Keratinocyte (primary cell): Measurements from ENCODE around the gene HIRA. TPM values are rescaled to one million over a fixed set of nuclear protein-coding genes. Genes with fewer than 3 reads are reported as not detected.
"Not testable (repeated sequence)": the region's sequence is repeated elsewhere in the genome, so short reads cannot be mapped to it uniquely, and the experiment has no call there.

Source experiments
- DNase-seq: peaks from one replicate; pipeline ENCODE4 v3.0.0-alpha.2; 2011; ENCODE audit warnings: low read depth, missing footprints, low spot score
- FAIRE-seq: peaks from 2 replicates; lab custom pipeline; 2011; peaks lifted over from hg19 to GRCh38; lab: Jason Lieb, UNC
- H2AFZ ChIP-seq: 2 replicates; pipeline ENCODE4 v1.6.0; 2012; ENCODE audit warnings: low read length, control low read depth, inconsistent platforms; ENCODE audit not compliant: control insufficient read depth
- H3K27ac ChIP-seq: 2 replicates; pipeline ENCODE4 v1.5.1; 2011; ENCODE audit warnings: low read length; ENCODE audit not compliant: control insufficient read depth, insufficient read depth
- H3K27me3 ChIP-seq: 3 replicates; pipeline ENCODE4 v1.6.0; 2011; ENCODE audit warnings: low read length; ENCODE audit not compliant: control insufficient read depth, insufficient read depth; ENCODE audit errors: extremely low read depth
- H3K36me3 ChIP-seq, 2 experiments: 2 replicates in 1 of 2; 3 replicates in 1 of 2; pipeline ENCODE4 v1.5.1; 2011; ENCODE audit warnings: low read length in 2 of 2, mild to moderate bottlenecking in 1 of 2; ENCODE audit not compliant: control insufficient read depth in 2 of 2, insufficient read depth in 2 of 2; ENCODE audit errors: extremely low read depth in 1 of 2
- H3K4me1 ChIP-seq: 3 replicates; pipeline ENCODE4 v1.5.1; 2011; ENCODE audit warnings: low read length; ENCODE audit not compliant: control insufficient read depth, insufficient read depth; ENCODE audit errors: extremely low read depth
- H3K4me2 ChIP-seq: 3 replicates; pipeline ENCODE4 v1.6.0; 2011; ENCODE audit warnings: low read depth, low read length; ENCODE audit not compliant: control insufficient read depth, insufficient read depth; ENCODE audit errors: extremely low read depth
- H3K4me3 ChIP-seq, 3 experiments: fragments of 200-600 bp in 1 of 3; sonication (generic) in 1 of 3; 2 replicates in 2 of 3; 3 replicates in 1 of 3; pipeline ENCODE4 v1.5.1; 2011 to 2016; ENCODE audit warnings: low read length in 3 of 3, mild to moderate bottlenecking in 3 of 3, control low read depth in 2 of 3, inconsistent platforms in 1 of 3, low read depth in 1 of 3, mixed read lengths in 1 of 3, mixed run types in 1 of 3, moderate library complexity in 1 of 3; ENCODE audit not compliant: control insufficient read depth in 2 of 3, insufficient read depth in 2 of 3; ENCODE audit errors: extremely low read depth in 1 of 3
- H3K79me2 ChIP-seq: 2 replicates; pipeline ENCODE4 v1.6.0; 2012; ENCODE audit warnings: low read length; ENCODE audit not compliant: control insufficient read depth, insufficient read depth
- H3K9ac ChIP-seq: 3 replicates; pipeline ENCODE4 v1.6.0; 2011; ENCODE audit warnings: low read length; ENCODE audit not compliant: control insufficient read depth, insufficient read depth; ENCODE audit errors: extremely low read depth
- H3K9me1 ChIP-seq: 3 replicates; pipeline ENCODE4 v1.6.0; 2011; ENCODE audit warnings: low read length; ENCODE audit not compliant: control insufficient read depth, insufficient read depth; ENCODE audit errors: extremely low read depth
- H3K9me3 ChIP-seq: 2 replicates; pipeline ENCODE4 v1.5.1; 2012; ENCODE audit warnings: low read depth, low read length; ENCODE audit not compliant: control insufficient read depth
- H4K20me1 ChIP-seq: 3 replicates; pipeline ENCODE4 v1.6.0; 2011; ENCODE audit warnings: low read length; ENCODE audit not compliant: control insufficient read depth, insufficient read depth; ENCODE audit errors: extremely low read depth
- EZH2 ChIP-seq: IDR thresholded peaks from one replicate; pipeline ENCODE4 v1.6.1; 2012; ENCODE audit warnings: inconsistent platforms, mild to moderate bottlenecking, low read length, moderate library complexity
- dilution Hi-C: fragments of 300-500 bp; cut with MboI; formaldehyde crosslinking; loops from one replicate; pipeline ENCODE4 v1.7.0; 2020; ENCODE audit warnings: low sequenced_read_pairs; ENCODE audit not compliant: extremely low pct_ligation_motif_present
- polyA plus RNA-seq, 5 experiments: library from polyadenylated mRNA; depleted of rRNA in 3 of 5; stranded (reverse) in 3 of 5; stranded (forward) in 1 of 5; unstranded in 1 of 5; fragments of >200 nt; gene quantifications; 1 replicate in 1 of 5; 2 replicates in 3 of 5; 3 replicates in 1 of 5; pipeline versions ENCODE4 v1.2.1 to v1.2.3, GENCODE V29; 2011 to 2012; ENCODE audit warnings: missing spikeins in 2 of 5, low read depth in 1 of 5, low replicate concordance in 1 of 5
- TF ChIP-seq, protein P1 (sequence below), 3 experiments: IDR thresholded peaks in 1 of 3; conservative IDR thresholded peaks in 1 of 3; optimal IDR thresholded peaks in 1 of 3; 2 replicates in 2 of 3; 3 replicates in 1 of 3; pipeline versions ENCODE3 to v1.5.1; 2011; ENCODE audit warnings: low read length in 3 of 3, mild to moderate bottlenecking in 3 of 3, moderate library complexity in 2 of 3, control low read depth in 1 of 3, inconsistent platforms in 1 of 3; ENCODE audit not compliant: insufficient read depth in 2 of 3; ENCODE audit errors: extremely low read depth in 1 of 3

The HIRA gene
- polyA plus RNA-seq, 1 donor (not counting 4 experiments of a cell fraction or from before 2014, with no cell fraction given) = 16.7 TPM

- no peak overlapping the region for H3K4me3 ChIP-seq
- no peak overlapping the region for H3K27ac ChIP-seq
- H3K27me3 ChIP-seq = no peaks in the 10 kb centered on the region
- TF ChIP-seq, protein P1, sequence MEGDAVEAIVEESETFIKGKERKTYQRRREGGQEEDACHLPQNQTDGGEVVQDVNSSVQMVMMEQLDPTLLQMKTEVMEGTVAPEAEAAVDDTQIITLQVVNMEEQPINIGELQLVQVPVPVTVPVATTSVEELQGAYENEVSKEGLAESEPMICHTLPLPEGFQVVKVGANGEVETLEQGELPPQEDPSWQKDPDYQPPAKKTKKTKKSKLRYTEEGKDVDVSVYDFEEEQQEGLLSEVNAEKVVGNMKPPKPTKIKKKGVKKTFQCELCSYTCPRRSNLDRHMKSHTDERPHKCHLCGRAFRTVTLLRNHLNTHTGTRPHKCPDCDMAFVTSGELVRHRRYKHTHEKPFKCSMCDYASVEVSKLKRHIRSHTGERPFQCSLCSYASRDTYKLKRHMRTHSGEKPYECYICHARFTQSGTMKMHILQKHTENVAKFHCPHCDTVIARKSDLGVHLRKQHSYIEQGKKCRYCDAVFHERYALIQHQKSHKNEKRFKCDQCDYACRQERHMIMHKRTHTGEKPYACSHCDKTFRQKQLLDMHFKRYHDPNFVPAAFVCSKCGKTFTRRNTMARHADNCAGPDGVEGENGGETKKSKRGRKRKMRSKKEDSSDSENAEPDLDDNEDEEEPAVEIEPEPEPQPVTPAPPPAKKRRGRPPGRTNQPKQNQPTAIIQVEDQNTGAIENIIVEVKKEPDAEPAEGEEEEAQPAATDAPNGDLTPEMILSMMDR (optimal IDR thresholded peaks at IDR 0.05 in 1 of 3, IDR thresholded peaks at IDR 0.05 in 1 of 3, conservative IDR thresholded peaks at IDR 0.05 in 1 of 3; ENCODE audit: extremely low read depth in 1 of 3, insufficient read depth in 2 of 3, low read length in 3 of 3) = no peak
- no peak for TF ChIP-seq EZH2
- dilution Hi-C loops = no loop called here
- no peak overlapping the region for H3K4me2 ChIP-seq
- H3K9ac ChIP-seq = no peak overlapping the region
- H3K9me3 ChIP-seq = peaks cover 2% of the 10 kb centered on the region
- no peaks in the 10 kb centered on the region for H3K4me1 ChIP-seq
- FAIRE-seq = no peak
- no peaks in the 10 kb centered on the region for H4K20me1 ChIP-seq
- no peak overlapping the region for H2AFZ ChIP-seq
- no peaks in the 10 kb centered on the region for H3K9me1 ChIP-seq
- no peak for DNase-seq
- H3K36me3 ChIP-seq = no peaks in the 10 kb centered on the region
- no peaks in the 10 kb centered on the region for H3K79me2 ChIP-seq
Observed at GRCh38 chr22:19321757-19322156, 109.8 kb downstream of the HIRA start.

GRCh38 chr22:19320136-19320535, 111.4 kb downstream of the HIRA start:
- H3K9me1 ChIP-seq, DNase-seq, H3K4me2 ChIP-seq, H3K27ac ChIP-seq, H2AFZ ChIP-seq, H4K20me1 ChIP-seq, H3K79me2 ChIP-seq, H3K4me3 ChIP-seq, H3K27me3 ChIP-seq, H3K9ac ChIP-seq, H3K36me3 ChIP-seq, dilution Hi-C loops, FAIRE-seq, H3K9me3 ChIP-seq, H3K4me1 ChIP-seq: not testable (repeated sequence)

GRCh38 chr22:19319281-19319680, 112.3 kb downstream of the HIRA start:
- Histone ChIP-seq H3K79me2 (no peaks in the 10 kb centered on the region), H3K4me2 (no peak overlapping the region), H3K4me3 (no peak overlapping the region), H3K27me3 (no peaks in the 10 kb centered on the region), H3K4me1 (no peaks in the 10 kb centered on the region), H3K36me3 (no peaks in the 10 kb centered on the region), H3K27ac (no peak overlapping the region), H3K9me1 (no peaks in the 10 kb centered on the region), H2AFZ (no peak overlapping the region), H3K9ac (no peak overlapping the region), H4K20me1 (no peaks in the 10 kb centered on the region), H3K9me3 (peaks cover 4% of the 10 kb centered on the region)
- FAIRE-seq (no peak), DNase-seq (no peak)
- TF ChIP-seq EZH2 = no peak
- TF ChIP-seq, protein P1 (optimal IDR thresholded peaks at IDR 0.05 in 1 of 3, IDR thresholded peaks at IDR 0.05 in 1 of 3, conservative IDR thresholded peaks at IDR 0.05 in 1 of 3; ENCODE audit: extremely low read depth in 1 of 3, insufficient read depth in 2 of 3, low read length in 3 of 3) = no peak
- dilution Hi-C loops = no loop called here
